K562 (cell line): ENCODE measurements around the gene NR2C2AP. TPM values are rescaled to one million over a fixed set of nuclear protein-coding genes. Genes with fewer than 3 reads are reported as not detected.

Source experiments
- ATAC-seq: fragments of 200-7000 bp; cut with Tn5 transposase; 3 replicates; pipeline ENCODE4 v1.9.1; 2020; ENCODE audit warnings: moderate library complexity
- BruUV-seq: library from RNA; stranded (reverse); fragments of 400-500 nt; replicated peaks from 2 replicates; lab custom pipeline; 2021; lab: Mats Ljungman, UMichigan
- CTCF ChIA-PET: fragments of 300-600 bp; formaldehyde crosslinking; extraction: SDS; loops from one replicate; lab custom pipeline; 2021; ENCODE audit warnings: low intra/inter-chr PET ratio; lab: Yijun Ruan, JAX
- POLR2A ChIA-PET: fragments of 300-600, 350-650 bp; sonication (Branson Sonifier 250); formaldehyde crosslinking; extraction: SDS; loops from one replicate; lab custom pipeline; 2021; ENCODE audit warnings: antibody characterized with exemption, inconsistent platforms; lab: Yijun Ruan, JAX
- DNase-seq, 4 experiments: peaks; one replicate each; pipeline versions ENCODE4 v3.0.0 to v3.0.0-alpha.2; 2011 to 2018; ENCODE audit warnings: low spot score in 3 of 4, mixed read lengths in 3 of 4; ENCODE audit errors: extremely low read depth in 1 of 4
- FAIRE-seq: peaks from 2 replicates; lab custom pipeline; 2011; peaks lifted over from hg19 to GRCh38; lab: Jason Lieb, UNC
- H2AFZ ChIP-seq: 2 replicates; pipeline ENCODE4 v1.6.0; 2011; ENCODE audit warnings: low read depth, low read length, control low read depth, inconsistent platforms
- H3K27ac ChIP-seq: fragments of 200-600 bp; 3 replicates; pipeline ENCODE4 v1.8.0; 2011; ENCODE audit warnings: low read depth, mild to moderate bottlenecking, control low read depth, inconsistent platforms, low read length, moderate library complexity, mixed read lengths; ENCODE audit errors: extremely low read depth
- H3K27me3 ChIP-seq, 2 experiments: fragments of 300-600 bp in 1 of 2; 2 replicates in 1 of 2; 3 replicates in 1 of 2; pipeline versions ENCODE4 v1.6.0 to v1.8.0; 2011; ENCODE audit warnings: inconsistent platforms in 2 of 2, low read length in 2 of 2, mild to moderate bottlenecking in 1 of 2, mixed read lengths in 1 of 2, moderate library complexity in 1 of 2; ENCODE audit not compliant: control insufficient read depth in 2 of 2, insufficient read depth in 2 of 2
- H3K36me3 ChIP-seq: fragments of 300-600 bp; 3 replicates; pipeline ENCODE4 v1.8.0; 2011; ENCODE audit warnings: mild to moderate bottlenecking, low read length, inconsistent platforms; ENCODE audit not compliant: control insufficient read depth, insufficient read depth
- H3K4me1 ChIP-seq, 2 experiments: fragments of 200-600 bp in 1 of 2; replicated peaks in 1 of 2; 2 replicates in 1 of 2; 3 replicates in 1 of 2; pipeline versions ENCODE4 v1.5.1 to v1.8.0; 2011; ENCODE audit warnings: inconsistent platforms in 2 of 2, low read length in 2 of 2, mild to moderate bottlenecking in 1 of 2, mixed read lengths in 1 of 2, moderate library complexity in 1 of 2; ENCODE audit not compliant: control insufficient read depth in 2 of 2, insufficient read depth in 2 of 2
- H3K4me2 ChIP-seq: 2 replicates; pipeline ENCODE4 v1.6.1; 2011; ENCODE audit warnings: low read length, control low read depth, inconsistent platforms, mixed read lengths; ENCODE audit not compliant: insufficient read depth
- H3K4me3 ChIP-seq: fragments of 200-600 bp; sonication (generic), shearing (Covaris generic); 2 replicates; pipeline ENCODE4 v1.5.1; 2016; ENCODE audit warnings: control low read depth, inconsistent platforms
- H3K79me2 ChIP-seq: fragments of 200-600 bp; 3 replicates; pipeline ENCODE4 v1.8.0; 2011; ENCODE audit warnings: low read length, inconsistent platforms; ENCODE audit not compliant: control insufficient read depth, insufficient read depth
- H3K9ac ChIP-seq, 2 experiments: 2 replicates each; pipeline versions ENCODE4 v1.6.0 to v1.6.1; 2011; ENCODE audit warnings: low read depth in 2 of 2, low read length in 2 of 2, control low read depth in 1 of 2, inconsistent platforms in 1 of 2, mild to moderate bottlenecking in 1 of 2, mixed read lengths in 1 of 2; ENCODE audit not compliant: insufficient read depth in 1 of 2
- H3K9me1 ChIP-seq: one replicate; pipeline ENCODE4 v1.6.0; 2011; ENCODE audit warnings: inconsistent platforms, mild to moderate bottlenecking, low read length, moderate library complexity; ENCODE audit not compliant: control insufficient read depth, insufficient read depth
- H3K9me3 ChIP-seq: replicated peaks from 2 replicates; pipeline ENCODE4 v1.5.1; 2011; ENCODE audit warnings: low read depth, low read length, inconsistent platforms; ENCODE audit not compliant: control insufficient read depth, insufficient read depth
- H4K20me1 ChIP-seq: replicated peaks from 2 replicates; pipeline ENCODE4 v1.6.1; 2011; ENCODE audit warnings: low read length, inconsistent platforms, mixed read lengths; ENCODE audit not compliant: control insufficient read depth, insufficient read depth
- NCOA2 ChIP-seq, 2 experiments: fragments of 450-650 bp; IDR thresholded peaks; 2 replicates each; pipeline ENCODE4 v1.6.1; 2018; ENCODE audit warnings: mild to moderate bottlenecking in 2 of 2, moderate library complexity in 1 of 2; ENCODE audit not compliant: partially characterized antibody in 2 of 2
- RBM25 ChIP-seq: fragments of 200-400 bp; formaldehyde crosslinking; IDR thresholded peaks from 2 replicates; pipeline ENCODE4 v1.6.1; 2018; ENCODE audit warnings: low read length, low read depth, moderate library complexity; ENCODE audit not compliant: severe bottlenecking
- YBX1 ChIP-seq: fragments of 450-650 bp; IDR thresholded peaks from 2 replicates; pipeline ENCODE4 v1.7.1; 2016; ENCODE audit warnings: mild to moderate bottlenecking
- ZFP36 ChIP-seq: fragments of 150-350 bp; IDR thresholded peaks from 2 replicates; pipeline ENCODE4 v1.6.1; 2018; ENCODE audit warnings: low read length, low read depth; ENCODE audit not compliant: partially characterized antibody
- WGBS: fragments of 100-300 bp; shearing (Covaris generic); methylation state at CpG from one replicate; pipeline ENCODE4 v1.1.6; 2016; ENCODE audit warnings: low coverage, mixed read lengths; ENCODE audit not compliant: insufficient coverage; ENCODE audit errors: missing lambda C conversion rate; 5-methylcytosine and 5-hydroxymethylcytosine counted together
- in situ Hi-C: fragments of 300-500 bp; cut with MboI; formaldehyde crosslinking; loops from 4 replicates; pipeline ENCODE4 v1.15.0; 2018; ENCODE audit warnings: inconsistent platforms, mixed read lengths
- intact Hi-C: fragments of 100-400 bp; cut with micrococcal nuclease; formaldehyde crosslinking; loops from 2 replicates; pipeline ENCODE4 v1.14.2; 2022
- polyA plus RNA-seq, 8 experiments: library from polyadenylated mRNA; depleted of rRNA in 4 of 8; stranded (reverse) in 5 of 8; unstranded in 3 of 8; fragments of >200 nt; fragmentation: Nextera tagmentation in 2 of 8; fragmentation: Illumina TruSeq in 1 of 8; extraction: Ambion mirVana in 2 of 8; extraction: Trizol in 1 of 8; gene quantifications; 2 replicates each; pipeline versions ENCODE4 v1.2.1 to v1.2.3, GENCODE V29; 2011 to 2014; ENCODE audit warnings: inconsistent platforms in 1 of 8, missing spikeins in 1 of 8
- total RNA-seq, 7 experiments: library from RNA; depleted of rRNA in 6 of 7; stranded (reverse); fragments of >200 nt in 6 of 7; fragmentation: Illumina TruSeq in 2 of 7; extraction: Trizol in 2 of 7; gene quantifications; 2 replicates each; pipeline versions ENCODE4 v1.2.1 to v1.2.3, GENCODE V29; 2011 to 2021; ENCODE audit warnings: low replicate concordance in 1 of 7

Gene NR2C2AP
- total and polyA plus RNA-seq, 9 of the 15 experiments (the other 6 are each of a cell fraction or from before 2014, with no cell fraction given) = 23.7 to 77.4 (median 32.4) TPM

GRCh38 chr19:19157808-19158207, 45.4 kb downstream of the NR2C2AP start:
- TF ChIP-seq NCOA2 (IDR thresholded peaks at IDR 0.05; ENCODE audit: partially characterized antibody in 2 of 2) = no peak
- TF ChIP-seq, all 486 proteins: peak for 0
- 29% methylated on average over 6 of the region's 6 CpGs for WGBS
- CTCF ChIA-PET = no interaction called here
- intact Hi-C loops = no loop called here
- POLR2A ChIA-PET = interaction anchor here (0.6 to 1.2 kb wide), 4 partner anchors 10 to 166 kb away, joined by 3 to 7 read pairs (median 3); partner anchors contain the start of gene MEF2B
- in situ Hi-C loops = no loop called here
- no TSS peak for BruUV-seq
- H3K9ac ChIP-seq = no peak overlapping the region
- no peak overlapping the region for H3K27ac ChIP-seq
- H3K4me3 ChIP-seq = no peak overlapping the region
- no peaks in the 10 kb centered on the region for H3K27me3 ChIP-seq
- no peaks in the 10 kb centered on the region for H3K79me2 ChIP-seq
- DNase-seq (no peak), FAIRE-seq (no peak), ATAC-seq (no peak)
- H3K4me1 ChIP-seq = peaks cover 0 to 5% of the 10 kb centered on the region in 2 experiments; a peak in 2 of 5 replicates
- H2AFZ ChIP-seq = no peak overlapping the region
- H3K4me2 ChIP-seq = no peak overlapping the region
- H3K9me1 ChIP-seq = no peaks in the 10 kb centered on the region
- H3K36me3 ChIP-seq = no peaks in the 10 kb centered on the region
- H4K20me1 ChIP-seq = no peaks in the 10 kb centered on the region
- H3K9me3 ChIP-seq = no peaks in the 10 kb centered on the region

- Histone ChIP-seq H3K27ac (no peak overlapping the region), H3K4me2 (no peak overlapping the region), H3K4me3 (no peak overlapping the region), H3K9ac (no peak overlapping the region), H3K9me1 (no peaks in the 10 kb centered on the region), H2AFZ (no peak overlapping the region), H3K4me1 (peaks cover 0 to 5% of the 10 kb centered on the region in 2 experiments; a peak in 2 of 5 replicates), H3K79me2 (no peaks in the 10 kb centered on the region), H4K20me1 (no peaks in the 10 kb centered on the region), H3K36me3 (no peaks in the 10 kb centered on the region), H3K9me3 (no peaks in the 10 kb centered on the region), H3K27me3 (no peaks in the 10 kb centered on the region)
- DNase-seq (no peak), ATAC-seq (no peak), FAIRE-seq (no peak)
- intact Hi-C loops (no loop called here), in situ Hi-C loops (no loop called here)
- TF ChIP-seq YBX1 (no peak), RBM25 (peak; percentile 27), ZFP36 (peak; percentile 90)
- BruUV-seq = no TSS peak
- POLR2A ChIA-PET = interaction anchor here (0.8 to 1.5 kb wide), 3 partner anchors 15 to 185 kb away, joined by 3 to 5 read pairs (median 3); partner anchors contain the start of gene MEF2B
- CTCF ChIA-PET = no interaction called here
- 51% methylated on average over 10 of the region's 10 CpGs for WGBS
These were observed 47.6 kb downstream of the NR2C2AP start for GRCh38 chr19:19155495-19156219.
